Pancreas (tissue), 10 donors: Measurements from ENCODE around the gene ERICH6. TPM values are rescaled to one million over a fixed set of nuclear protein-coding genes. Genes with fewer than 3 reads are reported as not detected.

Source experiments
- ATAC-seq, 4 donors: fragments of 200-7000 bp; cut with Tn5 transposase; one replicate each; pipeline versions ENCODE4 v1.8.0 to v1.9.1; 2020; ENCODE audit warnings: mild to moderate bottlenecking in 4 of 4, moderate library complexity in 4 of 4
- DNase-seq, 6 donors: peaks; one replicate each; pipeline ENCODE4 v3.0.0-alpha.2; 2020
- FAIRE-seq: peaks from 2 replicates; lab custom pipeline; 2012; peaks lifted over from hg19 to GRCh38; lab: Jason Lieb, UNC
- H3K27ac ChIP-seq, 4 donors: fragments of 200-600 bp; sonication (generic); 1 replicate in 3 of 4; 2 replicates in 1 of 4; pipeline versions ENCODE4 v1.5.0 to v1.8.0; 2020
- H3K27me3 ChIP-seq, 4 donors: fragments of 200-600 bp; one replicate each; pipeline ENCODE4 v1.8.0; 2021
- H3K36me3 ChIP-seq, 3 donors: fragments of 200-600 bp; sonication (generic) in 1 of 3; one replicate each; pipeline versions ENCODE4 v1.5.0 to v1.8.0; 2020 to 2021
- H3K4me1 ChIP-seq, 3 donors: fragments of 200-600 bp; one replicate each; pipeline ENCODE4 v1.8.0; 2021
- H3K4me3 ChIP-seq, 4 donors: fragments of 200-600 bp; sonication (generic) in 2 of 4; one replicate each; pipeline versions ENCODE4 v1.5.0 to v1.8.0; 2020 to 2021
- H3K9me3 ChIP-seq, 4 donors: fragments of 200-600 bp; one replicate each; pipeline ENCODE4 v1.8.0; 2021
- CTCF ChIP-seq, 4 donors: fragments of 200-600 bp; sonication (generic) in 3 of 4; IDR thresholded peaks; one replicate each; pipeline versions ENCODE4 v1.5.0 to v1.8.0; 2021; ENCODE audit warnings: antibody characterized with exemption in 4 of 4
- WGBS, 2 donors: extraction: QIAGEN DNeasy Blood & Tissue Kit; methylation state at CpG; one replicate each; pipeline ENCODE4 v1.1.7; 2013; 5-methylcytosine and 5-hydroxymethylcytosine counted together
- intact Hi-C, 3 donors: fragments of 100-400 bp; cut with DNase I; formaldehyde crosslinking; loops; one replicate each; pipeline versions ENCODE4 v1.11.1 to v1.14.2; 2022
- polyA plus RNA-seq, 2 donors: library from polyadenylated mRNA; stranded (reverse); fragments of 200-250 nt; gene quantifications; one replicate each; pipeline ENCODE4 v1.2.3, GENCODE V29; 2013
- total RNA-seq, 6 donors: library from RNA; stranded (reverse); fragmentation: NEBNext Ultra II Directional in 4 of 6; extraction: Animal tissue kit (Norgen Biotek cat#: 25700) in 4 of 6; gene quantifications; one replicate each; pipeline versions ENCODE4 v1.2.1 to v1.2.4, GENCODE V29; 2021 to 2023
- donor health status: healthy with polysubstance abuse.
- donor health status: DM: no; HTN: no; CAD: no; lungs with moderate emphysema.
- donor health status: DM: no; HTN: no; CAD: no.
- donor health status: control.
- donor health status: control.
- donor health status: Bipolar disorder and iron deficiency.
- donor health status: DM: yes; HTN: yes; CAD: no.
- donor health status: DM: no; HTN: no; CAD: no.
- donor health status: DM: no; HTN: no; CAD: no.
- donor health status: DM: yes; HTN: yes; CAD: no.

ERICH6 gene
- total and polyA plus RNA-seq, 8 donors: 0.09 TPM; not detected in 7

GRCh38 chr3:150666167-150666566, 37.6 kb downstream of the ERICH6 start:
- H3K27me3 ChIP-seq: no peaks in the 10 kb centered on the region
- no peaks in the 10 kb centered on the region for H3K9me3 ChIP-seq
- WGBS, 2 donors: 80 to 84% methylated on average over 5 of the region's 5 CpGs
- H3K27ac ChIP-seq: no peak overlapping the region
- ATAC-seq (no peak), FAIRE-seq (no peak), DNase-seq (no peak)
- H3K36me3 ChIP-seq: no peaks in the 10 kb centered on the region
- no peak overlapping the region for H3K4me3 ChIP-seq
- no peaks in the 10 kb centered on the region for H3K4me1 ChIP-seq
- intact Hi-C loops: no loop called here
- TF ChIP-seq CTCF (IDR thresholded peaks at IDR 0.05): no peak

- H3K27ac ChIP-seq: no peak overlapping the region
- FAIRE-seq (no peak), ATAC-seq (no peak), DNase-seq (no peak)
- WGBS, 2 donors: 77 to 82% methylated on average over 8 of the region's 8 CpGs
- H3K27me3 ChIP-seq: no peaks in the 10 kb centered on the region
- no peak overlapping the region for H3K4me3 ChIP-seq
- intact Hi-C loops: no loop called here
- TF ChIP-seq CTCF (IDR thresholded peaks at IDR 0.05): no peak
- no peaks in the 10 kb centered on the region for H3K36me3 ChIP-seq
- H3K9me3 ChIP-seq: no peaks in the 10 kb centered on the region
- H3K4me1 ChIP-seq: no peaks in the 10 kb centered on the region
These were observed 40.3 kb downstream of the ERICH6 start for GRCh38 chr3:150663461-150663860.

- H3K27ac ChIP-seq: no peak overlapping the region
- H3K4me1 ChIP-seq: no peaks in the 10 kb centered on the region
- TF ChIP-seq CTCF (IDR thresholded peaks at IDR 0.05): no peak
- no peaks in the 10 kb centered on the region for H3K9me3 ChIP-seq
- H3K36me3 ChIP-seq: no peaks in the 10 kb centered on the region
- ATAC-seq (no peak), FAIRE-seq (no peak), DNase-seq (no peak)
- intact Hi-C loops: no loop called here
- 75 to 77% methylated on average over 7 of the region's 7 CpGs for WGBS, 2 donors
- no peaks in the 10 kb centered on the region for H3K27me3 ChIP-seq
- no peak overlapping the region for H3K4me3 ChIP-seq
These were observed 41.1 kb downstream of the ERICH6 start for GRCh38 chr3:150662410-150663200.

- Histone ChIP-seq H3K4me1 (no peaks in the 10 kb centered on the region), H3K36me3 (no peaks in the 10 kb centered on the region), H3K27me3 (no peaks in the 10 kb centered on the region), H3K4me3 (no peak overlapping the region), H3K9me3 (no peaks in the 10 kb centered on the region), H3K27ac (no peak overlapping the region)
- DNase-seq (no peak), ATAC-seq (no peak), FAIRE-seq (no peak)
- no peak for TF ChIP-seq CTCF (IDR thresholded peaks at IDR 0.05)
- intact Hi-C loops: no loop called here
- 69 to 76% methylated on average over 4 of the region's 4 CpGs for WGBS, 2 donors
These were observed 47.4 kb downstream of the ERICH6 start for GRCh38 chr3:150656316-150656715.

GRCh38 chr3:150653110-150653561, 50.6 kb downstream of the ERICH6 start:
- 78 to 84% methylated on average over 4 of the region's 4 CpGs for WGBS, 2 donors
- H3K27me3 ChIP-seq: no peaks in the 10 kb centered on the region
- intact Hi-C loops: no loop called here
- no peak for TF ChIP-seq CTCF (IDR thresholded peaks at IDR 0.05)
- no peak for ATAC-seq
- no peak for FAIRE-seq
- no peak for DNase-seq
- H3K4me3 ChIP-seq: no peak overlapping the region
- no peaks in the 10 kb centered on the region for H3K4me1 ChIP-seq
- no peaks in the 10 kb centered on the region for H3K36me3 ChIP-seq
- H3K27ac ChIP-seq: no peak overlapping the region
- H3K9me3 ChIP-seq: no peaks in the 10 kb centered on the region
